Upper lobe of left lung (tissue), 6 donors: Measurements from ENCODE around the gene MSANTD2. TPM values are rescaled to one million over a fixed set of nuclear protein-coding genes. Genes with fewer than 3 reads are reported as not detected.

Experiments used
- ATAC-seq, 2 donors: fragments of 200-7000 bp; cut with Tn5 transposase; one replicate each; pipeline ENCODE4 v1.9.1; 2022; ENCODE audit warnings: mild to moderate bottlenecking in 2 of 2, moderate library complexity in 2 of 2; ENCODE audit not compliant: low FRiP score in 2 of 2
- DNase-seq, 2 donors: peaks; one replicate each; pipeline ENCODE4 v3.0.0-alpha.2; 2019 to 2020
- H3K27ac ChIP-seq, 4 donors: fragments of 200-600 bp; sonication (generic); one replicate each; pipeline ENCODE4 v1.5.1; 2016 to 2019
- H3K27me3 ChIP-seq, 4 donors: fragments of 200-600 bp; sonication (generic); one replicate each; pipeline ENCODE4 v1.5.1; 2017 to 2019
- H3K36me3 ChIP-seq, 4 donors: fragments of 200-600 bp; sonication (generic); one replicate each; pipeline ENCODE4 v1.5.1; 2016 to 2019
- H3K4me1 ChIP-seq, 4 donors: fragments of 200-600 bp; sonication (generic); one replicate each; pipeline ENCODE4 v1.5.1; 2018 to 2019
- H3K4me3 ChIP-seq, 4 donors: fragments of 200-600 bp; sonication (generic); one replicate each; pipeline ENCODE4 v1.5.1; 2017 to 2019; ENCODE audit warnings: mild to moderate bottlenecking in 2 of 4, moderate library complexity in 1 of 4
- H3K9me3 ChIP-seq, 4 donors: fragments of 200-600 bp; sonication (generic); one replicate each; pipeline ENCODE4 v1.5.1; 2018 to 2019
- CTCF ChIP-seq, 6 experiments: fragments of 450-650 bp in 4 of 6; fragments of 200-600 bp in 2 of 6; sonication (generic) in 2 of 6; IDR thresholded peaks; one replicate each; pipeline ENCODE4 v1.5.1; 2016 to 2019; ENCODE audit warnings: antibody characterized with exemption in 6 of 6
- EP300 ChIP-seq, 4 donors: sonication (generic); formaldehyde crosslinking; IDR thresholded peaks; one replicate each; pipeline ENCODE4 v1.5.1; 2017; ENCODE audit warnings: antibody characterized with exemption in 4 of 4, control low read depth in 2 of 4
- POLR2A ChIP-seq, 4 donors: fragments of 450-650 bp; IDR thresholded peaks; one replicate each; pipeline ENCODE4 v1.5.1; 2016 to 2017; ENCODE audit warnings: antibody characterized with exemption in 4 of 4, mild to moderate bottlenecking in 2 of 4
- POLR2AphosphoS5 ChIP-seq, 2 donors: sonication (generic); formaldehyde crosslinking; IDR thresholded peaks; one replicate each; pipeline ENCODE4 v1.5.1; 2017; ENCODE audit warnings: antibody characterized with exemption in 2 of 2
- WGBS, 2 donors: methylation state at CpG; one replicate each; pipeline ENCODE4 v1.1.5; 2017 to 2018; 5-methylcytosine and 5-hydroxymethylcytosine counted together
- total RNA-seq, 6 donors: library from RNA; depleted of rRNA in 4 of 6; stranded (reverse); fragments of >200 nt in 4 of 6; gene quantifications; one replicate each; pipeline versions ENCODE4 v1.1.0 to v1.2.1, GENCODE V29; 2016 to 2021
- donor health status: DM: no; HTN: no; CAD: no; lungs with moderate emphysema.
- donor health status: DM: no; HTN: yes; CAD: no; lungs with severe emphysema.

MSANTD2 gene
- total RNA-seq, 6 donors from 2014 or later = 10.5 to 69.1 (median 14.0) TPM

GRCh38 chr11:124766156-124766555 is 34.0 kb downstream of the MSANTD2 start:
- Histone ChIP-seq H3K4me3 (no peak overlapping the region), H3K27ac (no peak overlapping the region), H3K27me3 (peaks cover 0 to 4% (median 1%) of the 10 kb centered on the region in 4 donors), H3K36me3 (peaks cover 0 to 44% (median 7%) of the 10 kb centered on the region in 4 donors), H3K4me1 (peaks cover 16 to 29% (median 26%) of the 10 kb centered on the region in 4 donors), H3K9me3 (no peaks in the 10 kb centered on the region)
- WGBS, 2 donors = 89 to 95% methylated on average over 2 of the region's 2 CpGs
- TF ChIP-seq POLR2AphosphoS5 (IDR thresholded peaks at IDR 0.05) = no peak
- no peak for TF ChIP-seq CTCF (IDR thresholded peaks at IDR 0.05)
- no peak for TF ChIP-seq POLR2A (IDR thresholded peaks at IDR 0.05)
- TF ChIP-seq EP300 (IDR thresholded peaks at IDR 0.05) = no peak
- DNase-seq (no peak), ATAC-seq (no peak)

GRCh38 chr11:124763156-124763947 is 36.9 kb downstream of the MSANTD2 start:
- peak overlapping the region; percentile 62 to 80 (median 70) for H3K4me3 ChIP-seq
- no peaks in the 10 kb centered on the region for H3K9me3 ChIP-seq
- peaks cover 27 to 55% (median 43%) of the 10 kb centered on the region in 4 donors for H3K4me1 ChIP-seq
- ATAC-seq = peak; percentile 39 to 60
- 5 to 8% methylated on average over 16 to 21 of the region's 21 CpGs for WGBS, 2 donors
- peaks cover 0 to 34% (median 7%) of the 10 kb centered on the region in 4 donors for H3K36me3 ChIP-seq
- H3K27ac ChIP-seq = peak overlapping the region; percentile 91 to 97 (median 95)
- peaks cover 0 to 9% (median 5%) of the 10 kb centered on the region in 4 donors for H3K27me3 ChIP-seq
- DNase-seq = peak; percentile 89 to 98
- no peak for TF ChIP-seq POLR2A (IDR thresholded peaks at IDR 0.05)
- TF ChIP-seq CTCF (IDR thresholded peaks at IDR 0.05) = peak; percentile 56 to 75 (median 71)
- no peak for TF ChIP-seq POLR2AphosphoS5 (IDR thresholded peaks at IDR 0.05)
- TF ChIP-seq EP300 (IDR thresholded peaks at IDR 0.05) = no peak

- Histone ChIP-seq H3K4me1 (peaks cover 34 to 62% (median 49%) of the 10 kb centered on the region in 4 donors), H3K4me3 (peak overlapping the region; percentile 62 to 80 (median 70)), H3K27me3 (peaks cover 0 to 9% (median 5%) of the 10 kb centered on the region in 4 donors), H3K36me3 (peaks cover 0 to 28% (median 7%) of the 10 kb centered on the region in 4 donors), H3K27ac (peak overlapping the region; percentile 91 to 97 (median 95)), H3K9me3 (no peaks in the 10 kb centered on the region)
- peak in 1 of 2 donors; percentile 90 for DNase-seq
- TF ChIP-seq CTCF (IDR thresholded peaks at IDR 0.05) = no peak
- TF ChIP-seq POLR2AphosphoS5 (IDR thresholded peaks at IDR 0.05) = no peak
- TF ChIP-seq POLR2A (IDR thresholded peaks at IDR 0.05) = no peak
- TF ChIP-seq EP300 (IDR thresholded peaks at IDR 0.05) = no peak
- ATAC-seq = peak in 1 of 2 donors; percentile 18
- 0% methylated on average over 33 of the region's 45 CpGs; no CpG with 5 or more reads in 1 of the 2 donors for WGBS, 2 donors
These were observed 37.5 kb downstream of the MSANTD2 start for GRCh38 chr11:124762624-124763155.

GRCh38 chr11:124762105-124762623 is 38.0 kb downstream of the MSANTD2 start, which contains the start of gene ESAM:
TSS of gene ESAM (minus strand) at chr11:124762290. CDS start at chr11:124762154, 136 bp downstream.
- 0% methylated on average over 34 of the region's 55 CpGs; no CpG with 5 or more reads in 1 of the 2 donors for WGBS, 2 donors
- peak; percentile 80 to 95 for DNase-seq
- TF ChIP-seq POLR2AphosphoS5 (IDR thresholded peaks at IDR 0.05) = peak; percentile 94
- peak; percentile 11 to 88 (median 54) for TF ChIP-seq POLR2A (IDR thresholded peaks at IDR 0.05)
- TF ChIP-seq EP300 (IDR thresholded peaks at IDR 0.05) = peak in 1 of 4 donors; percentile 22
- TF ChIP-seq CTCF (IDR thresholded peaks at IDR 0.05) = no peak
- Histone ChIP-seq H3K36me3 (peaks cover 0 to 26% (median 2%) of the 10 kb centered on the region in 4 donors), H3K27me3 (peaks cover 0 to 9% (median 5%) of the 10 kb centered on the region in 4 donors), H3K9me3 (no peaks in the 10 kb centered on the region), H3K4me1 (peaks cover 39 to 67% (median 49%) of the 10 kb centered on the region in 4 donors), H3K4me3 (peak within 1 kb of the TSS; percentile 62 to 84 (median 73)), H3K27ac (peak within 1 kb of the TSS; percentile 91 to 97 (median 95))
- ATAC-seq = peak in 1 of 2 donors; percentile 47
